H1 (cell line): ENCODE results near the gene POLDIP3. TPM values are rescaled to one million over a fixed set of nuclear protein-coding genes. Genes with fewer than 3 reads are reported as not detected.

ENCODE experiments used
- CBX5 ChIP-seq: fragments of 300-800, 300-1000 bp; sonication (generic); IDR thresholded peaks from 2 replicates; pipeline ENCODE4 v1.7.1; 2016; ENCODE audit warnings: antibody characterized with exemption, low read length, low read depth
- CHD1 ChIP-seq: IDR thresholded peaks from 2 replicates; pipeline ENCODE4 v1.6.1; 2012; ENCODE audit warnings: low read depth, low read length, improper control_type of control experiment
- CTCF ChIP-seq, 3 experiments: IDR thresholded peaks; 1 replicate in 2 of 3; 2 replicates in 1 of 3; pipeline versions ENCODE4 v1.5.1 to v1.6.1; 2011; ENCODE audit warnings: low read length in 3 of 3, mild to moderate bottlenecking in 3 of 3, inconsistent platforms in 2 of 3, low read depth in 1 of 3, moderate library complexity in 1 of 3; ENCODE audit not compliant: insufficient read depth in 1 of 3; ENCODE audit errors: control extremely low read depth in 1 of 3
- polyA plus RNA-seq, 7 experiments: library from polyadenylated mRNA; depleted of rRNA in 3 of 7; stranded (reverse) in 5 of 7; unstranded in 2 of 7; fragments of >200 nt in 5 of 7; fragments of 200-250 nt in 2 of 7; gene quantifications; 1 replicate in 5 of 7; 2 replicates in 1 of 7; 4 replicates in 1 of 7; pipeline versions ENCODE4 v1.2.1 to v1.2.3, GENCODE V29; 2011 to 2013; ENCODE audit warnings: missing spikeins in 2 of 7, mixed read lengths in 2 of 7
- total RNA-seq: library from RNA; stranded (reverse); fragmentation: NEBNext Ultra II Directional; extraction: Animal tissue kit (Norgen Biotek cat#: 25700); gene quantifications from 2 replicates; pipeline ENCODE4 v1.2.1, GENCODE V29; 2021
- TF ChIP-seq, protein P1 (sequence below): fragments of 300-600 bp; sonication (generic); IDR thresholded peaks from 2 replicates; pipeline ENCODE4 v1.7.1; 2012; ENCODE audit warnings: low read length, moderate library complexity, mild to moderate bottlenecking, inconsistent platforms; ENCODE audit not compliant: insufficient replicate concordance

The POLDIP3 gene
- total and polyA plus RNA-seq, 2 of the 8 experiments (the other 6 are each of a cell fraction or from before 2014, with no cell fraction given): 43.5 to 84.6 TPM

DNA sequence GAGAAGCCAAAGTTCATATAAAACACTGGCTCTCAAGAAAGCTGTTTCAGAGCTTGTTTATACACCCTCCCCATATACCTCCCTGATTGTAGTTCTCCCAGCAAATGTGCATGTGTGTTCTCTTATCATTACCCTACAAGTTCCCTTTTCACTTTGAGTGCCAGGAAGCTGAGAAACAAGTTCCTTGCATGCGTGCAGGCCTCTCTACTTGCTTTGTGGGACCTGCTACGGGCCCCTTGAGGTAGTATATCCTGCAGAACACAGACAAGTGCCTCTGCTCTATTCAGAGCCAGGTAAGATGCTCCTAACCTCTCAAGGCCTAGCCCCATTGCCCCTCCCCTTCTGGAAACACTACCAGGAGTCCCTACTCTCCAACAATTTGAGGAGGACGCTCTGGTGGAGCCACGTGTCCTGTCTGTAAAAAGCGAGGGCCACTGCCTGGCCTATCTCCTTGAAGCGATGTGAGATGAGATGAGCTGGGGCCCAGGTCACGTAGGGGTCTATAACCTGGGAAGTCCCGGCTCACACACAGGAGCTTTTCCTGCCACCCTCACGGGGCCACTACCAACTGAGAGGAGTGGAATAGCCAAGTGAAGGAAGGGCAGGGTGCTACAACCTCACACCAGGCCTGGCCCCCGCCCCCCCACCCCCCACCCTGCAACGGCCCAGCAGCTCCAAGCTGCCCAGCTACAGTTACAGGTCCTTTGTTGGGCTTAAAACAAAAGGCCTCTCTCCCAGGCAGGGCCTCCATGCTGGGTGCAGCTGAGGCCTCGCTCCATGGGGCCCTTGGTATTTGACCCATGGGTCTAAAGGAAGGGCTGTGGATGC is 28.3 kb upstream of the POLDIP3 start (continued):
- TF ChIP-seq, protein P1, sequence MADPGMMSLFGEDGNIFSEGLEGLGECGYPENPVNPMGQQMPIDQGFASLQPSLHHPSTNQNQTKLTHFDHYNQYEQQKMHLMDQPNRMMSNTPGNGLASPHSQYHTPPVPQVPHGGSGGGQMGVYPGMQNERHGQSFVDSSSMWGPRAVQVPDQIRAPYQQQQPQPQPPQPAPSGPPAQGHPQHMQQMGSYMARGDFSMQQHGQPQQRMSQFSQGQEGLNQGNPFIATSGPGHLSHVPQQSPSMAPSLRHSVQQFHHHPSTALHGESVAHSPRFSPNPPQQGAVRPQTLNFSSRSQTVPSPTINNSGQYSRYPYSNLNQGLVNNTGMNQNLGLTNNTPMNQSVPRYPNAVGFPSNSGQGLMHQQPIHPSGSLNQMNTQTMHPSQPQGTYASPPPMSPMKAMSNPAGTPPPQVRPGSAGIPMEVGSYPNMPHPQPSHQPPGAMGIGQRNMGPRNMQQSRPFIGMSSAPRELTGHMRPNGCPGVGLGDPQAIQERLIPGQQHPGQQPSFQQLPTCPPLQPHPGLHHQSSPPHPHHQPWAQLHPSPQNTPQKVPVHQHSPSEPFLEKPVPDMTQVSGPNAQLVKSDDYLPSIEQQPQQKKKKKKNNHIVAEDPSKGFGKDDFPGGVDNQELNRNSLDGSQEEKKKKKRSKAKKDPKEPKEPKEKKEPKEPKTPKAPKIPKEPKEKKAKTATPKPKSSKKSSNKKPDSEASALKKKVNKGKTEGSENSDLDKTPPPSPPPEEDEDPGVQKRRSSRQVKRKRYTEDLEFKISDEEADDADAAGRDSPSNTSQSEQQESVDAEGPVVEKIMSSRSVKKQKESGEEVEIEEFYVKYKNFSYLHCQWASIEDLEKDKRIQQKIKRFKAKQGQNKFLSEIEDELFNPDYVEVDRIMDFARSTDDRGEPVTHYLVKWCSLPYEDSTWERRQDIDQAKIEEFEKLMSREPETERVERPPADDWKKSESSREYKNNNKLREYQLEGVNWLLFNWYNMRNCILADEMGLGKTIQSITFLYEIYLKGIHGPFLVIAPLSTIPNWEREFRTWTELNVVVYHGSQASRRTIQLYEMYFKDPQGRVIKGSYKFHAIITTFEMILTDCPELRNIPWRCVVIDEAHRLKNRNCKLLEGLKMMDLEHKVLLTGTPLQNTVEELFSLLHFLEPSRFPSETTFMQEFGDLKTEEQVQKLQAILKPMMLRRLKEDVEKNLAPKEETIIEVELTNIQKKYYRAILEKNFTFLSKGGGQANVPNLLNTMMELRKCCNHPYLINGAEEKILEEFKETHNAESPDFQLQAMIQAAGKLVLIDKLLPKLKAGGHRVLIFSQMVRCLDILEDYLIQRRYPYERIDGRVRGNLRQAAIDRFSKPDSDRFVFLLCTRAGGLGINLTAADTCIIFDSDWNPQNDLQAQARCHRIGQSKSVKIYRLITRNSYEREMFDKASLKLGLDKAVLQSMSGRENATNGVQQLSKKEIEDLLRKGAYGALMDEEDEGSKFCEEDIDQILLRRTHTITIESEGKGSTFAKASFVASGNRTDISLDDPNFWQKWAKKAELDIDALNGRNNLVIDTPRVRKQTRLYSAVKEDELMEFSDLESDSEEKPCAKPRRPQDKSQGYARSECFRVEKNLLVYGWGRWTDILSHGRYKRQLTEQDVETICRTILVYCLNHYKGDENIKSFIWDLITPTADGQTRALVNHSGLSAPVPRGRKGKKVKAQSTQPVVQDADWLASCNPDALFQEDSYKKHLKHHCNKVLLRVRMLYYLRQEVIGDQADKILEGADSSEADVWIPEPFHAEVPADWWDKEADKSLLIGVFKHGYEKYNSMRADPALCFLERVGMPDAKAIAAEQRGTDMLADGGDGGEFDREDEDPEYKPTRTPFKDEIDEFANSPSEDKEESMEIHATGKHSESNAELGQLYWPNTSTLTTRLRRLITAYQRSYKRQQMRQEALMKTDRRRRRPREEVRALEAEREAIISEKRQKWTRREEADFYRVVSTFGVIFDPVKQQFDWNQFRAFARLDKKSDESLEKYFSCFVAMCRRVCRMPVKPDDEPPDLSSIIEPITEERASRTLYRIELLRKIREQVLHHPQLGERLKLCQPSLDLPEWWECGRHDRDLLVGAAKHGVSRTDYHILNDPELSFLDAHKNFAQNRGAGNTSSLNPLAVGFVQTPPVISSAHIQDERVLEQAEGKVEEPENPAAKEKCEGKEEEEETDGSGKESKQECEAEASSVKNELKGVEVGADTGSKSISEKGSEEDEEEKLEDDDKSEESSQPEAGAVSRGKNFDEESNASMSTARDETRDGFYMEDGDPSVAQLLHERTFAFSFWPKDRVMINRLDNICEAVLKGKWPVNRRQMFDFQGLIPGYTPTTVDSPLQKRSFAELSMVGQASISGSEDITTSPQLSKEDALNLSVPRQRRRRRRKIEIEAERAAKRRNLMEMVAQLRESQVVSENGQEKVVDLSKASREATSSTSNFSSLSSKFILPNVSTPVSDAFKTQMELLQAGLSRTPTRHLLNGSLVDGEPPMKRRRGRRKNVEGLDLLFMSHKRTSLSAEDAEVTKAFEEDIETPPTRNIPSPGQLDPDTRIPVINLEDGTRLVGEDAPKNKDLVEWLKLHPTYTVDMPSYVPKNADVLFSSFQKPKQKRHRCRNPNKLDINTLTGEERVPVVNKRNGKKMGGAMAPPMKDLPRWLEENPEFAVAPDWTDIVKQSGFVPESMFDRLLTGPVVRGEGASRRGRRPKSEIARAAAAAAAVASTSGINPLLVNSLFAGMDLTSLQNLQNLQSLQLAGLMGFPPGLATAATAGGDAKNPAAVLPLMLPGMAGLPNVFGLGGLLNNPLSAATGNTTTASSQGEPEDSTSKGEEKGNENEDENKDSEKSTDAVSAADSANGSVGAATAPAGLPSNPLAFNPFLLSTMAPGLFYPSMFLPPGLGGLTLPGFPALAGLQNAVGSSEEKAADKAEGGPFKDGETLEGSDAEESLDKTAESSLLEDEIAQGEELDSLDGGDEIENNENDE: no peak
- TF ChIP-seq CBX5 (no peak), CHD1 (no peak), CTCF (IDR thresholded peaks at IDR 0.05; ENCODE audit: control extremely low read depth in 1 of 3, insufficient read depth in 1 of 3, low read depth in 1 of 3, low read length in 3 of 3) (no peak)
